ENCODE measurements around the gene TMEM200B.
"Not testable (repeated sequence)": the region's sequence is repeated elsewhere in the genome, so short reads cannot be mapped to it uniquely, and the experiment has no call there.

TMEM200B gene

GRCh38 chr1:29152046-29152805 is 28.5 kb upstream of the TMEM200B start:
- Histone ChIP-seq H3K9me3 (ENCODE audit: severe bottlenecking) (no peaks in the 10 kb centered on the region), H3K36me3 (ENCODE audit: low read depth) (peaks cover 100% of the 10 kb centered on the region), H3K27me3 (ENCODE audit: insufficient read depth, poor library complexity, severe bottlenecking) (no peaks in the 10 kb centered on the region), H3K4me3 (ENCODE audit: severe bottlenecking) (no peak overlapping the region), H3K27ac (ENCODE audit: poor library complexity, severe bottlenecking) (no peak overlapping the region), H3K4me1 (ENCODE audit: insufficient read depth, poor library complexity, severe bottlenecking) (peaks cover 7% of the 10 kb centered on the region)
- TF ChIP-seq CTCF (IDR thresholded peaks at IDR 0.05; ENCODE audit: poor library complexity, severe bottlenecking): no peak
- no peak for DNase-seq (ENCODE audit: low spot score)
- no peak for ATAC-seq (ENCODE audit: low read depth)

- H3K27ac ChIP-seq (ENCODE audit: poor library complexity, severe bottlenecking); H3K9me3 ChIP-seq (ENCODE audit: severe bottlenecking); H3K4me3 ChIP-seq (ENCODE audit: severe bottlenecking); DNase-seq (ENCODE audit: low spot score); ATAC-seq (ENCODE audit: low read depth); H3K27me3 ChIP-seq (ENCODE audit: insufficient read depth, poor library complexity, severe bottlenecking): not testable (repeated sequence)
- H3K36me3 ChIP-seq (ENCODE audit: low read depth): peaks cover 93% of the 10 kb centered on the region
- H3K4me1 ChIP-seq (ENCODE audit: insufficient read depth, poor library complexity, severe bottlenecking): peaks cover 15% of the 10 kb centered on the region
Measured at GRCh38 chr1:29150346-29150745, 26.6 kb upstream of the TMEM200B start.

- no peak for TF ChIP-seq CTCF (IDR thresholded peaks at IDR 0.05; ENCODE audit: poor library complexity, severe bottlenecking)
- Histone ChIP-seq H3K4me1 (ENCODE audit: insufficient read depth, poor library complexity, severe bottlenecking) (peaks cover 15% of the 10 kb centered on the region), H3K36me3 (ENCODE audit: low read depth) (peaks cover 79% of the 10 kb centered on the region), H3K27me3 (ENCODE audit: insufficient read depth, poor library complexity, severe bottlenecking) (no peaks in the 10 kb centered on the region), H3K27ac (ENCODE audit: poor library complexity, severe bottlenecking) (peak overlapping the region; percentile 65), H3K9me3 (ENCODE audit: severe bottlenecking) (no peaks in the 10 kb centered on the region), H3K4me3 (ENCODE audit: severe bottlenecking) (no peak overlapping the region)
- DNase-seq (ENCODE audit: low spot score) (no peak), ATAC-seq (ENCODE audit: low read depth) (no peak)
Measured at GRCh38 chr1:29148656-29149491, 25.2 kb upstream of the TMEM200B start.

GRCh38 chr1:29145739-29146437 is 22.2 kb upstream of the TMEM200B start:
- Histone ChIP-seq H3K4me1 (ENCODE audit: insufficient read depth, poor library complexity, severe bottlenecking) (peaks cover 15% of the 10 kb centered on the region), H3K36me3 (ENCODE audit: low read depth) (peaks cover 49% of the 10 kb centered on the region), H3K4me3 (ENCODE audit: severe bottlenecking) (no peak overlapping the region), H3K27ac (ENCODE audit: poor library complexity, severe bottlenecking) (peak overlapping the region; percentile 65), H3K9me3 (ENCODE audit: severe bottlenecking) (no peaks in the 10 kb centered on the region), H3K27me3 (ENCODE audit: insufficient read depth, poor library complexity, severe bottlenecking) (no peaks in the 10 kb centered on the region)
- no peak for TF ChIP-seq CTCF (IDR thresholded peaks at IDR 0.05; ENCODE audit: poor library complexity, severe bottlenecking)
- DNase-seq (ENCODE audit: low spot score) (no peak), ATAC-seq (ENCODE audit: low read depth) (peak; percentile 39)

GRCh38 chr1:29144178-29144577 is 20.5 kb upstream of the TMEM200B start:
- Histone ChIP-seq H3K4me3 (ENCODE audit: severe bottlenecking) (no peak overlapping the region), H3K9me3 (ENCODE audit: severe bottlenecking) (no peaks in the 10 kb centered on the region), H3K4me1 (ENCODE audit: insufficient read depth, poor library complexity, severe bottlenecking) (peaks cover 15% of the 10 kb centered on the region), H3K36me3 (ENCODE audit: low read depth) (peaks cover 32% of the 10 kb centered on the region), H3K27ac (ENCODE audit: poor library complexity, severe bottlenecking) (no peak overlapping the region), H3K27me3 (ENCODE audit: insufficient read depth, poor library complexity, severe bottlenecking) (no peaks in the 10 kb centered on the region)
- no peak for TF ChIP-seq CTCF (IDR thresholded peaks at IDR 0.05; ENCODE audit: poor library complexity, severe bottlenecking)
- DNase-seq (ENCODE audit: low spot score) (no peak), ATAC-seq (ENCODE audit: low read depth) (no peak)
